HEK293T (cell line): ENCODE data around the gene AKR7A2.

Experiments
- CTCF ChIA-PET: fragments of 350-600 bp; formaldehyde crosslinking; extraction: SDS; loops from one replicate; lab custom pipeline; 2021; ENCODE audit warnings: antibody characterized with exemption, inconsistent platforms; lab: Yijun Ruan, JAX
- POLR2A ChIA-PET: fragments of 350-600 bp; formaldehyde crosslinking; extraction: SDS; loops from one replicate; lab custom pipeline; 2020; ENCODE audit warnings: antibody characterized with exemption, inconsistent platforms; lab: Yijun Ruan, JAX
- DNase-seq: peaks from one replicate; pipeline ENCODE4 v3.0.0; 2012; ENCODE audit warnings: mixed read lengths; ENCODE audit errors: extremely low spot score
- ARNT ChIP-seq: fragments of 450-650 bp; IDR thresholded peaks from 2 replicates; pipeline ENCODE4 v1.6.1; 2017; ENCODE audit warnings: mild to moderate bottlenecking
- BHLHE40 ChIP-seq: fragments of 450-650 bp; IDR thresholded peaks from 2 replicates; pipeline ENCODE4 v1.6.1; 2016; ENCODE audit warnings: mild to moderate bottlenecking, moderate library complexity, borderline replicate concordance
- CTBP1 ChIP-seq: fragments of 450-650 bp; IDR thresholded peaks from 2 replicates; pipeline ENCODE4 v1.6.1; 2016; ENCODE audit warnings: borderline replicate concordance
- ELF4 ChIP-seq: fragments of 450-650 bp; IDR thresholded peaks from 2 replicates; pipeline ENCODE4 v1.6.1; 2017; ENCODE audit warnings: antibody characterized with exemption
- FOXA1 ChIP-seq: fragments of 450-650 bp; IDR thresholded peaks from 2 replicates; pipeline ENCODE4 v1.6.1; 2016; ENCODE audit warnings: mild to moderate bottlenecking
- FOXK2 ChIP-seq: fragments of 450-650 bp; IDR thresholded peaks from 2 replicates; pipeline ENCODE4 v1.6.1; 2016; ENCODE audit warnings: mild to moderate bottlenecking
- FOXM1 ChIP-seq: fragments of 450-650 bp; IDR thresholded peaks from 2 replicates; pipeline ENCODE4 v1.6.1; 2017; ENCODE audit warnings: mild to moderate bottlenecking, borderline replicate concordance
- HDGF ChIP-seq: fragments of 450-650 bp; IDR thresholded peaks from 2 replicates; pipeline ENCODE4 v1.6.1; 2017; ENCODE audit warnings: antibody characterized with exemption, borderline replicate concordance
- L3MBTL2 ChIP-seq: fragments of 450-650 bp; conservative IDR thresholded peaks from 2 replicates; pipeline ENCODE4 v1.6.1; 2016; ENCODE audit warnings: mild to moderate bottlenecking
- LEF1 ChIP-seq: fragments of 450-650 bp; IDR thresholded peaks from 2 replicates; pipeline ENCODE4 v1.6.1; 2017; ENCODE audit warnings: mild to moderate bottlenecking, borderline replicate concordance
- NFRKB ChIP-seq: fragments of 450-650 bp; IDR thresholded peaks from 2 replicates; pipeline ENCODE4 v1.6.1; 2016; ENCODE audit warnings: mild to moderate bottlenecking, moderate library complexity
- SP1 ChIP-seq: fragments of 450-650 bp; IDR thresholded peaks from 2 replicates; pipeline ENCODE4 v1.6.1; 2017
- SUZ12 ChIP-seq: fragments of 450-650 bp; IDR thresholded peaks from 2 replicates; pipeline ENCODE4 v1.6.1; 2016; ENCODE audit warnings: mild to moderate bottlenecking
- TARDBP ChIP-seq: fragments of 450-650 bp; IDR thresholded peaks from 2 replicates; pipeline ENCODE4 v1.6.1; 2016
- ZNF384 ChIP-seq: fragments of 450-650 bp; IDR thresholded peaks from 2 replicates; pipeline ENCODE4 v1.6.1; 2016
- TF ChIP-seq, protein P1 (sequence below): fragments of 450-650 bp; IDR thresholded peaks from 2 replicates; pipeline ENCODE4 v1.6.1; 2016

The AKR7A2 gene

DNA sequence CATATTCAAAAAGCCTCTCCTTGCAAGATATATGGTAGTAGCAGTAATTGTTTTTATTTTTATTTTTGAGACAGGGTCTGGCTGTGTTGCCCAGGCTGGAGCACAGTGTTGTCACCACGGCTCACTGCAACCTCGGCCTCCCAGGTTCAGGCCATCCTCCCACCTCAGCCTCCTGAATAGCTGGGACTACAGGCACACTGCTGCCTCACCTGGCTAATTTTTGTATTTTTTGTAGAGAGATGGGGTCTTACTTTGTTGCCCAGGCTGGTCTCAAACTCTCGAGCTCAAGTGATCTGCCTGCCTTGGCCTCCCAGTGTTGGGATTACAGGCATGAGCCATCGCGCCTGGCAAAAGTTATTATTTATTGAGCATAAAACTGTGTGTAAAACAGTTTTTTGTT is 38.6 kb upstream of the AKR7A2 start:
- TF ChIP-seq ELF4 (no peak), TARDBP (no peak), BHLHE40 (no peak), HDGF (no peak), FOXM1 (no peak)
- CTCF ChIA-PET, result interaction anchor here (0.6 to 0.8 kb wide), 2 partner anchors 707 to 876 kb away, joined by 3 to 4 read pairs; no protein-coding TSS in a partner anchor
- DNase-seq, result no peak
- POLR2A ChIA-PET, result no interaction called here

DNA sequence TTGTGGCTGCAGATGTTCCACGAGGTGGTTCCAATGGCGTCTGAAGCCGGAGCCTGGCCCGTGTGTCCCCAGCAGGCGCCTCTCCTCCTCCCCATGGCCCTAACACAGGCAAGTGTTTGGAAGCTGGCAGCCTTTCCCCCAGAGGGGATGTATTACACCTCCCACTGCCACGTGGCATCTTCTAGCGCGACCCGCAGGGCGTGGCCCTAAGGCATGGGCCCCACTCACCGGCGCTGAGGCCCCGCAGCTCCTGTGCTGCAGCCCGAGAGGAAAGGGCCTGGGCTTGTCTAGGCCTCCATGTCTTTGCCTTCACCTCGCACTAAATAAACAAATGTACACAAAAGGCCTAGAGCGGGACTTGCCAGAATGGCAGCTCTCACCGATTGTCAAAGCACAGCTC is 38.1 kb upstream of the AKR7A2 start:
- no peak for DNase-seq
- ChIA-PET POLR2A (no interaction called here), CTCF (interaction anchor here (0.8 kb wide), 1 partner anchor 706 kb away, joined by 4 read pairs; no protein-coding TSS in a partner anchor)
- TF ChIP-seq HDGF (no peak), BHLHE40 (no peak), FOXK2 (no peak), L3MBTL2 (no peak)

DNA sequence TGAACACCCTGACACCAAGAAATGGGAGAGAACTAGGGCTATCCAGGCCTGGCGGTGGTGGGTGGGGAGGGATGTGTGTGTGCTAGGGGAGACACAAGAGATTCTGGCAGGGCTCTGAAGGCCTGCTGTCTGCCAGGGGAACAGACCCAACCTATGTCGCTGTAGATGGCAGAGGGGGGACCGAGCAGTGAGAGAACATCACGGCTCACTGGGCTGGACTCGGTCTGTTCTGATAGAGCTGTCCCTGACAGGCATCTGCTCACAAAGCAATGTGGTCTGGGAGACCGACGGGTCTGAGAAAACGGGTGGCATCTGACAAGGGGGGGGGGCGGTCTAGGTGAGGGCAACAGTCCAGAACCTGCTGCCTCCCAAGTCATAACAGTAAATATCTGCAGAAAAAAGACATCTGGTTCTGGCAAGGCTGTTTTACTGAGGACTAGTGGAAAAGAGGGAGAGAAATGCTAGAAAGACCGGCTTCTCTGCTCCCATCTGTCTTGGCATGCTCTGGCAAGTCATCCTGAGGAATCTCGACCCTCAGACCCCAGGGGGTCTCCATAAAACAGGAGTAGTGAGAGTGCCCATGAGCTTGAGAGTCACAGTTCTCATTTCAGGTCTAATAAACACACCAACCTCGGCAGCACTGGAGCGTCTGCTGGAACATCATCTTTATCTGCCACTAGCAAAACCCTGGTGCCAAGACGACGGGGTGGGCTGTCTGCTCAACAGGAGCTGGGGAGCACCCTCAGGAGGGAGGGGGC is 36.7 kb upstream of the AKR7A2 start:
- TF ChIP-seq FOXK2, result no peak
- no peak for TF ChIP-seq ELF4
- TF ChIP-seq LEF1, result no peak
- no peak for TF ChIP-seq FOXA1
- no peak for TF ChIP-seq HDGF
- TF ChIP-seq, protein P1, sequence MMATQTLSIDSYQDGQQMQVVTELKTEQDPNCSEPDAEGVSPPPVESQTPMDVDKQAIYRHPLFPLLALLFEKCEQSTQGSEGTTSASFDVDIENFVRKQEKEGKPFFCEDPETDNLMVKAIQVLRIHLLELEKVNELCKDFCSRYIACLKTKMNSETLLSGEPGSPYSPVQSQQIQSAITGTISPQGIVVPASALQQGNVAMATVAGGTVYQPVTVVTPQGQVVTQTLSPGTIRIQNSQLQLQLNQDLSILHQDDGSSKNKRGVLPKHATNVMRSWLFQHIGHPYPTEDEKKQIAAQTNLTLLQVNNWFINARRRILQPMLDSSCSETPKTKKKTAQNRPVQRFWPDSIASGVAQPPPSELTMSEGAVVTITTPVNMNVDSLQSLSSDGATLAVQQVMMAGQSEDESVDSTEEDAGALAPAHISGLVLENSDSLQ, result no peak
- no peak for TF ChIP-seq L3MBTL2
- no peak for TF ChIP-seq NFRKB
- TF ChIP-seq TARDBP, result no peak
- TF ChIP-seq BHLHE40, result no peak
- no peak for TF ChIP-seq SP1
- DNase-seq, result no peak
- CTCF ChIA-PET, result interaction anchor here (1.4 kb wide), 1 partner anchor 26 kb away, joined by 5 read pairs; no protein-coding TSS in a partner anchor
- POLR2A ChIA-PET, result no interaction called here

DNA sequence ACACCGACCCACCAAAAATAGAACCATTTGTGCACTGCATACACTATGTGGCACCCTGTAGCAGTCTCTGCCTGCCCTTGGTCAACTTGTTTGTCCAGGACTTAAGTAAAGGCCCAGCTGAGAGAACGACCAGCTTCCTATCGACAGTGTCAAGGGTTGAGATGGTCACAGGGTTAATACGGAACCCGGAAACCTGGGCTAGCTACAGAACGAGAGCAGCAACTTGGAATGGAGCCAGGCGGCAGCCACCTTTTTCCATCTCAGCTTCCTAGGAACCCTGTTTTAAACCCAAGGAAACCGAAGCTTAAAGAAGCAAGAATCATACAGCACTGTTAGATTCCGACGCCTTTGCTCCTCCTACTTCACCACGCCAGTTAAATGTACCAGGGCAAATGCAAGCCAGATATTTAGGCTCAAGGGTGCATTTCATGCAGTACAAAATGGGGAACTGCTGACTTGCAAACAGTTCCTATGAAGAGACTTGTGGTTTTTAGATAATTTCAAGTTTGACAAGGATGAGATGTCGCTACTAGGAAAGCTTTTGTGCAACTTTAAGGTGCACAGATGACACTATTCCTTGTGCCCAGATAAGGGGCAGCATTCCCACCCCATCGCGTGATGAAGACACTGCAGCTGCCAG is 35.7 kb upstream of the AKR7A2 start:
- TF ChIP-seq LEF1 (no peak), FOXA1 (no peak), CTBP1 (no peak), ARNT (no peak), HDGF (no peak), ELF4 (no peak), NFRKB (no peak), ZNF384 (no peak), TARDBP (no peak), BHLHE40 (no peak), FOXM1 (no peak)
- DNase-seq, result no peak
- ChIA-PET POLR2A (no interaction called here), CTCF (no interaction called here)

DNA sequence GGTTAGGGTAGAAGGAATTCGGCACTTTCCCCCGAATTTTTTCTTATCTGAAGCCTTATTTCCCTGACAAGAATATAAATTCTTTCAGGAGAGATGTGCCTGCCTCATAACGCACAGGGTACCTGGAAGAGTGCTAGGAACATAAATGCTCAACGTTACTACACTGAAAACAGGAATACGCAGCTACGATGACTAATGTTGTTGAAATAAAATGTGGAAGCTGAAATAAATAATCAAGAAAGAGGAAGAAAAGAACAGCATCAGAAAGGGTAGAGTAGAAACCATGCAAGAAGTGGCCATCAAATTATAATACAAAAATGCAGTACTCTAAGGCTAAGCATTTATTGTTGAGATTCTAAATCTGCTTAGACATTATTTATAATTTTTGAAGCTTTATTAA is 34.1 kb upstream of the AKR7A2 start:
- TF ChIP-seq FOXA1, result no peak
- TF ChIP-seq LEF1, result no peak
- no peak for DNase-seq
- CTCF ChIA-PET, result interaction anchor here (0.5 to 1.3 kb wide), 2 partner anchors 246 to 305 kb away, joined by 4 read pairs; no protein-coding TSS in a partner anchor
- POLR2A ChIA-PET, result no interaction called here

DNA sequence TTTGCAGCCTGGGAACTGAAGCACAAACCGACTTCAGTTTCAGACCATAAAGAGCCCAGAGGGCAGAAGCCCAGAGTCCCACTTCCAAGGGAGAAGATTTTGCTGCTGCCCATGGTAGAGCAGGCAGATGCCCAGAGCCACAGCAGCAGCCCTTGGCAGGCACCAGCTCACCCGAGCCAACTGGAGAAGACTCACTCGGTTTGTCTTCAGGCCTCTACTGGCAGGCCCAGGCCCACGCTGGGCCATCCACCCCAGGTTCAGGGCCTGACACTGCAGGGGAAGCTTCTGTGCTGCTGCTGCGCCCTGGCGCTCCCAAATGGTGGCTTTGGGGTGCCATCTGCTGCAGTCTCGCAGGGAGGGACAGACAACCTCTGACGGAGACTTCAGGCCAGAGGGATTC is 33.4 kb upstream of the AKR7A2 start:
- CTCF ChIA-PET, result interaction anchor here (0.6 to 1.3 kb wide), 2 partner anchors 74 to 306 kb away, joined by 3 to 4 read pairs; no protein-coding TSS in a partner anchor
- no peak for TF ChIP-seq LEF1
- TF ChIP-seq ELF4, result no peak
- no peak for TF ChIP-seq FOXA1
- no peak for TF ChIP-seq NFRKB
- TF ChIP-seq, protein P1, result no peak
- TF ChIP-seq BHLHE40, result no peak
- no peak for TF ChIP-seq ARNT
- no peak for TF ChIP-seq CTBP1
- no peak for TF ChIP-seq FOXK2
- no peak for TF ChIP-seq HDGF
- TF ChIP-seq FOXM1, result no peak
- TF ChIP-seq SUZ12, result no peak
- TF ChIP-seq TARDBP, result no peak
- TF ChIP-seq SP1, result no peak
- TF ChIP-seq ZNF384, result no peak
- no peak for TF ChIP-seq L3MBTL2
- DNase-seq, result no peak
- POLR2A ChIA-PET, result no interaction called here

DNA sequence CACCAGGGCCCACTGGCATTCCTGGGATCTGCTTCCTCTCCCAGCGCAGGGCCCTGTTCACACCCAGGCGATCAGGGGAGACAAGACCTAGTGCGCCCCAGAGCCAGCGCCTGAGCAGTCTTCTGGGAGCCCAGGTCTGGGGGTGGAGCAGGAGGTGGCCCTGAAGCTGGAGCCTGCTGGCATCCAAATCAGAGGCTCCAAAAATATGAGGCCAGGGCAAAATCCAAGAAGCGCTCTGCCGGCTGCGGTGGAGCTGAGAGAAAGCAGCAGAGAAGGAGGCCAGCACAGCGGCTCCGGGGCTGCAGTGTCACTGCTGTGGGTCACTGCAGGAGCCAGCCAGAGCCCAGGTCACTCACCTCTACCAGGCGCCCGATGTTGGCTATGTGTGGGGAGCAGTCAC is 32.9 kb upstream of the AKR7A2 start:
- DNase-seq, result no peak
- no peak for TF ChIP-seq CTBP1
- TF ChIP-seq FOXM1, result no peak
- TF ChIP-seq NFRKB, result no peak
- ChIA-PET POLR2A (no interaction called here), CTCF (interaction anchor here (0.6 to 1.3 kb wide), 2 partner anchors 74 to 306 kb away, joined by 3 to 4 read pairs; no protein-coding TSS in a partner anchor)
